IMR-90 (cell line): Measurements from ENCODE around the gene TRIO. TPM values are rescaled to one million over a fixed set of nuclear protein-coding genes. Genes with fewer than 3 reads are reported as not detected.

ENCODE experiments used
- ATAC-seq: fragments of 200-7000 bp; cut with Tn5 transposase; 2 replicates; pipeline ENCODE4 v1.9.1; 2020; ENCODE audit warnings: low read depth, mild to moderate bottlenecking, moderate library complexity
- BruUV-seq: library from RNA; stranded (reverse); fragments of 400-500 nt; replicated peaks from 2 replicates; lab custom pipeline; 2021; lab: Mats Ljungman, UMichigan
- CTCF ChIA-PET: fragments of 300-600 bp; formaldehyde crosslinking; extraction: SDS; loops from one replicate; lab custom pipeline; 2021; ENCODE audit warnings: antibody characterized with exemption; lab: Yijun Ruan, JAX
- POLR2A ChIA-PET: fragments of 300-600 bp; sonication (Branson Sonifier 250); formaldehyde crosslinking; loops from one replicate; lab custom pipeline; 2022; ENCODE audit warnings: antibody characterized with exemption; ENCODE audit not compliant: unreplicated experiment; lab: Charles Lee
- DNase-seq: peaks from one replicate; pipeline ENCODE4 v3.0.0; 2013
- H2AFZ ChIP-seq: replicated peaks from 2 replicates; pipeline ENCODE3; 2013; ENCODE audit warnings: low read length, mild to moderate bottlenecking; ENCODE audit not compliant: poor library complexity
- H2AK5ac ChIP-seq: 2 replicates; pipeline ENCODE4 v1.6.1; 2013; ENCODE audit warnings: low read depth, low read length, inconsistent platforms
- H2AK9ac ChIP-seq: replicated peaks from 2 replicates; pipeline ENCODE3; 2013; ENCODE audit warnings: mild to moderate bottlenecking, low read depth, low read length, moderate library complexity; ENCODE audit not compliant: poor library complexity
- H2BK120ac ChIP-seq: 2 replicates; pipeline ENCODE4 v1.6.1; 2013; ENCODE audit warnings: low read depth, low read length, inconsistent platforms
- H2BK15ac ChIP-seq: 3 replicates; pipeline ENCODE4 v1.6.1; 2013; ENCODE audit warnings: low read depth, low read length, inconsistent platforms
- H2BK20ac ChIP-seq: 2 replicates; pipeline ENCODE4 v1.6.1; 2013; ENCODE audit warnings: low read depth, mild to moderate bottlenecking, inconsistent platforms, low read length, moderate library complexity
- H2BK5ac ChIP-seq: 2 replicates; pipeline ENCODE4 v1.6.1; 2013; ENCODE audit warnings: mild to moderate bottlenecking, low read depth, low read length, inconsistent platforms; ENCODE audit not compliant: poor library complexity, severe bottlenecking
- H3K14ac ChIP-seq: replicated peaks from 2 replicates; pipeline ENCODE4 v1.6.1; 2013; ENCODE audit warnings: low read depth, low read length, inconsistent platforms
- H3K18ac ChIP-seq: 2 replicates; pipeline ENCODE4 v1.6.1; 2013; ENCODE audit warnings: low read depth, low read length, control low read depth
- H3K23ac ChIP-seq: 2 replicates; pipeline ENCODE4 v1.6.1; 2013; ENCODE audit warnings: low read depth, low read length, inconsistent platforms
- H3K27ac ChIP-seq: 2 replicates; pipeline ENCODE4 v1.5.1; 2013; ENCODE audit warnings: mild to moderate bottlenecking, control low read depth, low read length; ENCODE audit not compliant: insufficient read depth
- H3K27me3 ChIP-seq: 2 replicates; pipeline ENCODE4 v1.6.1; 2013; ENCODE audit warnings: low read length; ENCODE audit not compliant: control insufficient read depth, insufficient read depth
- H3K36me3 ChIP-seq: 2 replicates; pipeline ENCODE4 v1.6.1; 2013; ENCODE audit warnings: low read length, mixed read lengths; ENCODE audit not compliant: control insufficient read depth, insufficient read depth
- H3K4ac ChIP-seq: 2 replicates; pipeline ENCODE4 v1.6.1; 2013; ENCODE audit warnings: low read depth, low read length, inconsistent platforms
- H3K4me1 ChIP-seq: 2 replicates; pipeline ENCODE4 v1.6.1; 2013; ENCODE audit warnings: low read length, mixed read lengths; ENCODE audit not compliant: control insufficient read depth, insufficient read depth
- H3K4me2 ChIP-seq: 2 replicates; pipeline ENCODE4 v1.6.1; 2013; ENCODE audit warnings: low read depth, mild to moderate bottlenecking, control low read depth, low read length, moderate library complexity
- H3K4me3 ChIP-seq: 2 replicates; pipeline ENCODE4 v1.5.1; 2013; ENCODE audit warnings: low read depth, mild to moderate bottlenecking, control low read depth, low read length, moderate library complexity; ENCODE audit not compliant: insufficient read depth
- H3K56ac ChIP-seq: 2 replicates; pipeline ENCODE4 v1.6.1; 2013; ENCODE audit warnings: low read length, inconsistent platforms; ENCODE audit not compliant: insufficient read depth; ENCODE audit errors: extremely low read depth
- H3K79me1 ChIP-seq, 2 experiments: 2 replicates each; pipeline ENCODE4 v1.6.1; 2013; ENCODE audit warnings: low read length in 2 of 2, inconsistent platforms in 1 of 2, low read depth in 1 of 2
- H3K9ac ChIP-seq: 2 replicates; pipeline ENCODE4 v1.6.1; 2013; ENCODE audit warnings: low read depth, low read length, control low read depth
- H3K9me1 ChIP-seq: 2 replicates; pipeline ENCODE4 v1.6.1; 2013; ENCODE audit warnings: low read length, inconsistent platforms; ENCODE audit not compliant: insufficient read depth
- H3K9me3 ChIP-seq: 2 replicates; pipeline ENCODE4 v1.6.1; 2013; ENCODE audit warnings: low read length; ENCODE audit not compliant: control insufficient read depth, insufficient read depth
- H4K20me1 ChIP-seq: 2 replicates; pipeline ENCODE4 v1.6.1; 2013; ENCODE audit warnings: low read length, inconsistent platforms; ENCODE audit not compliant: insufficient read depth
- H4K5ac ChIP-seq: 2 replicates; pipeline ENCODE4 v1.6.1; 2013; ENCODE audit warnings: mild to moderate bottlenecking, low read depth, low read length, control low read depth
- H4K8ac ChIP-seq, 2 experiments: 2 replicates each; pipeline ENCODE4 v1.6.1; 2013; ENCODE audit warnings: low read depth in 2 of 2, low read length in 2 of 2, control low read depth in 1 of 2, inconsistent platforms in 1 of 2
- H4K91ac ChIP-seq: 2 replicates; pipeline ENCODE4 v1.6.1; 2013; ENCODE audit warnings: low read depth, low read length, inconsistent platforms; ENCODE audit not compliant: insufficient read depth
- BHLHE40 ChIP-seq: fragments of 150-350 bp; IDR thresholded peaks from 2 replicates; pipeline ENCODE4 v1.6.1; 2016; ENCODE audit warnings: mild to moderate bottlenecking, low read depth, low read length
- CEBPB ChIP-seq: IDR thresholded peaks from 2 replicates; pipeline ENCODE4 v1.6.1; 2012; ENCODE audit warnings: low read depth, low read length, improper control_type of control experiment
- CHD1 ChIP-seq: IDR thresholded peaks from 2 replicates; pipeline ENCODE4 v1.6.1; 2012; ENCODE audit warnings: low read depth, low read length, improper control_type of control experiment
- FOS ChIP-seq: fragments of 150-350 bp; IDR thresholded peaks from 2 replicates; pipeline ENCODE4 v1.6.1; 2016; ENCODE audit warnings: low read depth, low read length
- MAFK ChIP-seq: IDR thresholded peaks from 2 replicates; pipeline ENCODE4 v1.6.1; 2012; ENCODE audit warnings: low read depth, low read length, improper control_type of control experiment
- MAZ ChIP-seq: IDR thresholded peaks from 2 replicates; pipeline ENCODE4 v1.6.1; 2012; ENCODE audit warnings: low read depth, mild to moderate bottlenecking, low read length, improper control_type of control experiment, moderate library complexity, borderline replicate concordance
- MXI1 ChIP-seq: IDR thresholded peaks from 2 replicates; pipeline ENCODE4 v1.6.1; 2012; ENCODE audit warnings: low read depth, mild to moderate bottlenecking, low read length, moderate library complexity, borderline replicate concordance
- NFE2L2 ChIP-seq: fragments of 150-350 bp; IDR thresholded peaks from 2 replicates; pipeline ENCODE4 v1.6.1; 2016; ENCODE audit warnings: low read depth, mild to moderate bottlenecking, low read length
- POLR2A ChIP-seq: IDR thresholded peaks from 2 replicates; pipeline ENCODE4 v1.6.1; 2012; ENCODE audit warnings: mild to moderate bottlenecking, low read depth, low read length
- RAD21 ChIP-seq: IDR thresholded peaks from 2 replicates; pipeline ENCODE4 v1.6.1; 2012; ENCODE audit warnings: low read length, improper control_type of control experiment
- RCOR1 ChIP-seq: IDR thresholded peaks from 2 replicates; pipeline ENCODE4 v1.6.1; 2012; ENCODE audit warnings: mild to moderate bottlenecking, low read length, improper control_type of control experiment; ENCODE audit not compliant: insufficient replicate concordance
- RFX5 ChIP-seq: IDR thresholded peaks from 2 replicates; pipeline ENCODE4 v1.8.0; 2012; ENCODE audit warnings: low read depth, mild to moderate bottlenecking, low read length, moderate library complexity
- SMC3 ChIP-seq: fragments of 150-350 bp; IDR thresholded peaks from 2 replicates; pipeline ENCODE4 v1.6.1; 2016; ENCODE audit warnings: low read depth, mild to moderate bottlenecking, antibody characterized with exemption, low read length, moderate library complexity
- WGBS, 2 experiments: methylation state at CpG; one replicate each; pipeline versions ENCODE4 v1.1.5 to v1.1.7; 2013; ENCODE audit warnings: missing lambda C conversion rate in 2 of 2; ENCODE audit not compliant: insufficient read length in 1 of 2; ENCODE audit errors: extremely low coverage in 2 of 2; 5-methylcytosine and 5-hydroxymethylcytosine counted together
- dilution Hi-C: fragments of 300-500 bp; cut with HindIII; formaldehyde crosslinking; loops from one replicate; pipeline ENCODE4 v1.14.3; 2018; ENCODE audit warnings: low sequenced_read_pairs; ENCODE audit not compliant: unreplicated experiment
- in situ Hi-C: fragments of 300-500 bp; cut with MboI; formaldehyde crosslinking; loops from 3 replicates; pipeline ENCODE4 v1.14.3; 2019; ENCODE audit warnings: low sequenced_read_pairs, inconsistent platforms, mixed read lengths
- intact Hi-C: fragments of 100-400 bp; cut with micrococcal nuclease; formaldehyde crosslinking; loops from 2 replicates; pipeline ENCODE4 v1.10.0; 2022
- polyA plus RNA-seq, 3 experiments: library from polyadenylated mRNA; depleted of rRNA; stranded (reverse); fragments of >200 nt; gene quantifications; 2 replicates each; pipeline ENCODE4 v1.2.3, GENCODE V29; 2012; ENCODE audit warnings: low replicate concordance in 1 of 3
- total RNA-seq: library from RNA; depleted of rRNA; stranded (reverse); fragments of >200 nt; gene quantifications from 2 replicates; pipeline ENCODE4 v1.2.3, GENCODE V29; 2012
- TF ChIP-seq, protein P1 (sequence below): fragments of 150-350 bp; IDR thresholded peaks from 2 replicates; pipeline ENCODE4 v1.6.1; 2017; ENCODE audit warnings: mild to moderate bottlenecking, antibody characterized with exemption, low read length, low read depth
- TF ChIP-seq, protein P2 (sequence below): fragments of 150-350 bp; IDR thresholded peaks from 2 replicates; pipeline ENCODE4 v1.6.1; 2016; ENCODE audit warnings: low read depth, mild to moderate bottlenecking, low read length, moderate library complexity, borderline replicate concordance
- TF ChIP-seq, protein P3 (sequence below): conservative IDR thresholded peaks from 2 replicates; pipeline ENCODE4 v1.5.1; 2012; ENCODE audit warnings: mild to moderate bottlenecking, low read depth, low read length, improper control_type of control experiment

TRIO gene
- total and polyA plus RNA-seq, 2 of the 4 experiments (the other 2 are of a cell fraction), result 206 to 522 TPM

DNA sequence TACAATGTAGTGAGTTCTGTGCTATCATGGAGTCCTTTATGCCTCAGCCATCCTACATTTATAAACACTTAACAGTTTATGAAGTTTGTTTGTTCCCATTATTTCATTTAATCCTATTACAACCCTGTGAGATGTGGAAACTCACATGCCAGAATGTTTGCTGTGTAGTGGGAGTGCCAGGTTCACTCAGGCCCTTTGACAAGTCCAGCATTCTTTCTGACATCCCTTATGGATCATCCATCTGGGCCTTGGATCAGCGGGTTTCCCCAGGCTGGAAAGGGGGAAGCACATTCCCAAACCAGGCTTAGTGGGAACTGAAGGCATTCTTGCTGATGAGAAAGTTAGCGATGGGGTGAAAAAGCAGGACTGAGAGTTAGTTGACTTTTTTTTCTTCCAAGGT is 310.3 kb downstream of the TRIO start:
- H3K9me1 ChIP-seq, result peaks cover 35% of the 10 kb centered on the region
- BruUV-seq, result no TSS peak
- ATAC-seq, result no peak
- no peak overlapping the region for H2BK120ac ChIP-seq
- H3K9me3 ChIP-seq, result no peaks in the 10 kb centered on the region
- peaks cover 30% of the 10 kb centered on the region for H3K4me1 ChIP-seq
- H4K5ac ChIP-seq, result no peak overlapping the region
- dilution Hi-C loops, result no loop called here
- peaks cover 40 to 85% of the 10 kb centered on the region in 2 experiments for H3K79me1 ChIP-seq
- intact Hi-C loops, result no loop called here
- no peak overlapping the region for H2AFZ ChIP-seq
- POLR2A ChIA-PET, result no interaction called here
- no peak overlapping the region for H4K91ac ChIP-seq
- H2BK15ac ChIP-seq, result no peak overlapping the region
- peak overlapping the region; percentile 43 for H2BK5ac ChIP-seq
- H2AK9ac ChIP-seq, result no peak overlapping the region
- H4K8ac ChIP-seq, result no peak overlapping the region
- 0 out of 2 replicates have a peak overlapping the region, but pooled peaks have one; percentile 29 for H3K14ac ChIP-seq
- no peak overlapping the region for H2AK5ac ChIP-seq
- H2BK20ac ChIP-seq, result no peak overlapping the region
- H3K18ac ChIP-seq, result no peak overlapping the region
- no peak overlapping the region for H3K9ac ChIP-seq
- H3K4ac ChIP-seq, result no peak overlapping the region
- H4K20me1 ChIP-seq, result peaks cover 94% of the 10 kb centered on the region
- peaks cover 51% of the 10 kb centered on the region for H3K36me3 ChIP-seq
- H3K23ac ChIP-seq, result peak overlapping the region; percentile 7; the same call in 1 of the 2 replicates
- H3K56ac ChIP-seq, result no peak overlapping the region
- no peaks in the 10 kb centered on the region for H3K27me3 ChIP-seq
- no CpG with 5 or more reads among the region's 2 CpGs for WGBS, 2 experiments
- no peak overlapping the region for H3K4me3 ChIP-seq
- H3K4me2 ChIP-seq, result no peak overlapping the region
- peak overlapping the region; percentile 36; the same call in 1 of the 2 replicates for H3K27ac ChIP-seq
- in situ Hi-C loops, result no loop called here
- no peak for TF ChIP-seq MAFK
- TF ChIP-seq BHLHE40, result no peak
- TF ChIP-seq CHD1, result no peak
- no peak for TF ChIP-seq SMC3
- TF ChIP-seq, protein P1, sequence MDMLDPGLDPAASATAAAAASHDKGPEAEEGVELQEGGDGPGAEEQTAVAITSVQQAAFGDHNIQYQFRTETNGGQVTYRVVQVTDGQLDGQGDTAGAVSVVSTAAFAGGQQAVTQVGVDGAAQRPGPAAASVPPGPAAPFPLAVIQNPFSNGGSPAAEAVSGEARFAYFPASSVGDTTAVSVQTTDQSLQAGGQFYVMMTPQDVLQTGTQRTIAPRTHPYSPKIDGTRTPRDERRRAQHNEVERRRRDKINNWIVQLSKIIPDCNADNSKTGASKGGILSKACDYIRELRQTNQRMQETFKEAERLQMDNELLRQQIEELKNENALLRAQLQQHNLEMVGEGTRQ, result no peak
- no peak for TF ChIP-seq POLR2A
- no peak for TF ChIP-seq RFX5
- no peak for TF ChIP-seq MAZ
- TF ChIP-seq, protein P2, sequence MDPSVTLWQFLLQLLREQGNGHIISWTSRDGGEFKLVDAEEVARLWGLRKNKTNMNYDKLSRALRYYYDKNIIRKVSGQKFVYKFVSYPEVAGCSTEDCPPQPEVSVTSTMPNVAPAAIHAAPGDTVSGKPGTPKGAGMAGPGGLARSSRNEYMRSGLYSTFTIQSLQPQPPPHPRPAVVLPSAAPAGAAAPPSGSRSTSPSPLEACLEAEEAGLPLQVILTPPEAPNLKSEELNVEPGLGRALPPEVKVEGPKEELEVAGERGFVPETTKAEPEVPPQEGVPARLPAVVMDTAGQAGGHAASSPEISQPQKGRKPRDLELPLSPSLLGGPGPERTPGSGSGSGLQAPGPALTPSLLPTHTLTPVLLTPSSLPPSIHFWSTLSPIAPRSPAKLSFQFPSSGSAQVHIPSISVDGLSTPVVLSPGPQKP, result no peak
- TF ChIP-seq RAD21, result no peak
- TF ChIP-seq NFE2L2, result no peak
- TF ChIP-seq, protein P3, sequence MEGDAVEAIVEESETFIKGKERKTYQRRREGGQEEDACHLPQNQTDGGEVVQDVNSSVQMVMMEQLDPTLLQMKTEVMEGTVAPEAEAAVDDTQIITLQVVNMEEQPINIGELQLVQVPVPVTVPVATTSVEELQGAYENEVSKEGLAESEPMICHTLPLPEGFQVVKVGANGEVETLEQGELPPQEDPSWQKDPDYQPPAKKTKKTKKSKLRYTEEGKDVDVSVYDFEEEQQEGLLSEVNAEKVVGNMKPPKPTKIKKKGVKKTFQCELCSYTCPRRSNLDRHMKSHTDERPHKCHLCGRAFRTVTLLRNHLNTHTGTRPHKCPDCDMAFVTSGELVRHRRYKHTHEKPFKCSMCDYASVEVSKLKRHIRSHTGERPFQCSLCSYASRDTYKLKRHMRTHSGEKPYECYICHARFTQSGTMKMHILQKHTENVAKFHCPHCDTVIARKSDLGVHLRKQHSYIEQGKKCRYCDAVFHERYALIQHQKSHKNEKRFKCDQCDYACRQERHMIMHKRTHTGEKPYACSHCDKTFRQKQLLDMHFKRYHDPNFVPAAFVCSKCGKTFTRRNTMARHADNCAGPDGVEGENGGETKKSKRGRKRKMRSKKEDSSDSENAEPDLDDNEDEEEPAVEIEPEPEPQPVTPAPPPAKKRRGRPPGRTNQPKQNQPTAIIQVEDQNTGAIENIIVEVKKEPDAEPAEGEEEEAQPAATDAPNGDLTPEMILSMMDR, result no peak
- TF ChIP-seq MXI1, result no peak
- no peak for TF ChIP-seq CEBPB
- no peak for TF ChIP-seq FOS
- TF ChIP-seq RCOR1, result no peak
- no peak for DNase-seq
- CTCF ChIA-PET, result no interaction called here
